GM06990 (cell line): Measurements from ENCODE around the gene TRMT11.
"Not testable (repeated sequence)": the region's sequence is repeated elsewhere in the genome, so short reads cannot be mapped to it uniquely, and the experiment has no call there.

ENCODE experiments used
- DNase-seq: peaks from one replicate; pipeline ENCODE4 v3.0.0-alpha.2; 2011; ENCODE audit not compliant: insufficient read length; ENCODE audit errors: extremely low read depth
- H3K27me3 ChIP-seq: replicated peaks from 2 replicates; pipeline ENCODE4 v1.6.0; 2011; ENCODE audit warnings: low read length; ENCODE audit not compliant: control insufficient read depth, insufficient read depth
- H3K36me3 ChIP-seq: 2 replicates; pipeline ENCODE4 v1.5.1; 2011; ENCODE audit warnings: low read length; ENCODE audit not compliant: control insufficient read depth, insufficient read depth
- H3K4me3 ChIP-seq: replicated peaks from 2 replicates; pipeline ENCODE4 v1.5.1; 2011; ENCODE audit warnings: low read depth, mild to moderate bottlenecking, control low read depth, low read length
- CTCF ChIP-seq: IDR thresholded peaks from 2 replicates; pipeline ENCODE4 v1.5.1; 2011; ENCODE audit warnings: low read length, control low read depth, mild to moderate bottlenecking, inconsistent platforms; ENCODE audit not compliant: insufficient read depth, poor library complexity, severe bottlenecking

The TRMT11 gene

GRCh38 chr6:125948455-125948854, 37.9 kb upstream of the TRMT11 start:
- no peaks in the 10 kb centered on the region for H3K27me3 ChIP-seq
- no peaks in the 10 kb centered on the region for H3K36me3 ChIP-seq
- TF ChIP-seq CTCF = no peak
- no peak for DNase-seq
- no peak overlapping the region for H3K4me3 ChIP-seq

DNA sequence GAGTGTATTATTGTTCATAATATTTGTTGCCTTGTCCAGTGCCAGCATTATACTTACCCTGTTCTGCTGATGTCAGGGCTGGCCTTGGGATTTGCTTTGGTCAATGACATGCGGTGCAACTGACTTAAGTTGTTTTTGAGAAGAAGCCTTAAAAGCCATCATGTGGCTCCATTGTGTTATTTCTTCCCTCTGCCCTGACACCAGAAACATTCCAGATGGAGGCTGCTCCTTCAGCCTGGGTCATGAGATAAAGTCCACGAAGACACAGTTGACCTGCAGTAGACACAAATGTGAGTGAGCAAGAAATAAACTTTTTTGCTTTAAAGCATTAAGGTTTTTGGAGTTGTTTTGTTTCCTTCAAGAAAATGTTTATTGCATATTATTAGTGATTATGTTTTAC, 37.3 kb upstream of the TRMT11 start:
- DNase-seq = no peak
- Histone ChIP-seq H3K27me3 (no peaks in the 10 kb centered on the region), H3K4me3 (no peak overlapping the region), H3K36me3 (no peaks in the 10 kb centered on the region)
- no peak for TF ChIP-seq CTCF

DNA sequence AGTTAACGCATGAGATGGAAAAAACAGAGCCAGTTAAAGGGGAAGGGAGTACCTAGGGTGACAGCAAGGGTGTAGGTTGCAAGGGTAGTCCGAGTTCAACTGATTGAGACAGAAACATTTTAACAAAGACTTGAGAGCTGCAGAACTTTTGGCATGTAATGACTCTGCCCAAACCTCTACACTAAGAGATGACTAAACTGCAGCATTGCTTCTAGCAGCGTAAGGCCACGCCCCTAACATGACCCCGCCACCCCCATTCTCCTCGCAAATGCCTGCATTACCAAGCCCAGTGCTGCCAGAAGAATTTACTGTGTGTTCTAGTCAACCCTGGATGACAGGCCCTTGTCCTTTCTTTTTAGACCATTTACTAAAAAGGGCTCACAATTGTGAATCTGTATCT, 36.0 kb upstream of the TRMT11 start:
- H3K4me3 ChIP-seq = no peak overlapping the region
- TF ChIP-seq CTCF = no peak
- DNase-seq = no peak

DNA sequence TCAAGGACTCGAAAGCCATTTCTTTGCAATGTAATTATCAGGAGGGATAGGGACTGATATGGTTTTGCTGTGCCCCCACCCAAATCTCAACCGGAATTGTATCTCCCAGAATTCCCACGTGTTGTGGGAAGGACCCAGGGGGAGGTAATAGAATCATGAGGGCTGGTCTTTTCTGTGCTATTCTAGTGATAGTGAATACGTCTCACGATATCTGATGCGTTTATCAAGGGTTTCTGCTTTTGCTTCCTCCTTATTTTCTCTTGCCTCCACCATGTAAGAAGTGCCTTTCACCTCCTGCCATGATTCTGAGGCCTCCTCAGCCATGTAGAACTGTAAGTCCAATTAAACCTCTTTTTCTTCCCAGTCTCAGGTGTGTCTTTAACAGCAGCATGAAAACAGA, 35.6 kb upstream of the TRMT11 start:
- H3K27me3 ChIP-seq = not testable (repeated sequence)

More for the DNA sequence above, 36.0 kb upstream of the TRMT11 start:
- no peaks in the 10 kb centered on the region for H3K36me3 ChIP-seq
- no peaks in the 10 kb centered on the region for H3K27me3 ChIP-seq

GRCh38 chr6:125951323-125951722, 35.0 kb upstream of the TRMT11 start:
- H3K27me3 ChIP-seq = no peaks in the 10 kb centered on the region
- no peak for TF ChIP-seq CTCF
- H3K4me3 ChIP-seq = no peak overlapping the region
- H3K36me3 ChIP-seq = no peaks in the 10 kb centered on the region
- DNase-seq = no peak

More for the DNA sequence above, 35.6 kb upstream of the TRMT11 start:
- H3K36me3 ChIP-seq, H3K4me3 ChIP-seq, DNase-seq: not testable (repeated sequence)

DNA sequence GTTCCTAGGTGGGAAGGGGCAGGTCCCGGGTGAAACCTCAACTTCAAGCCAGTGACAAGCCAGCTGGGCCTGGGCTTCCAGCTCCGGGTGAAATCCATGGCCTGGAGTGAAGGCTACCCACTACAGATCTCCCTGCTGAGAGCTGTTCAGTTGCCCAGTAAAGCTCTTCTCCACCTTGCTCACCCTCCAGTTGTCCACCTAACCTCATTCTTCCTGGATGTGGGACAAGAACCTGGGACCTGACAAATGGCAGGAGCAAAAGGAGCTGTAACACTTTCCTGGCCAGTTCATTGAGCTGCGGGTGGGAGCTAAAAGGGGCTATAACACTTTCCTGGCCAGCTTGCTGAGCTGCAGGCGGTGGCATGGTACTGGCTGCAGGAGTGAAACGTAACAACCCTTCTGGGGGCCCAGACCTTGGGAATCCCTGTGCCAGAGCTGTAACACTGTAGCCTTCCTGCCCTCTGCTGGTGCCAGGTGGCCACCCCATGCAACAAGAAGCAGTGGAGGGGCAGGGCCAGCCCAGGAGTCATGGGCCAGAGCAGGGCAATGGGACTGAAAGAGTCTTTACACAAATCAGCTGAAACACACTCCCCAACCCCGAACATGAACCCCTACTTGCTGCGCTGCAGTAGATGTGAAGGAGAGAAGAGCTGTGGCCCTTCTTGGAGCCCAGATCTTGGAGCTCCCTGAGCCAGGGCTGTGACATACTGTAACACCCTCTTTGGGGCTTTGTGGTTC, 33.4 kb upstream of the TRMT11 start:
- Histone ChIP-seq H3K4me3 (no peak overlapping the region), H3K27me3 (no peaks in the 10 kb centered on the region), H3K36me3 (no peaks in the 10 kb centered on the region)
- no peak for DNase-seq
- TF ChIP-seq CTCF = peak; percentile 62
